ENCODE data around the gene TMEM132A.

- no peak for TF ChIP-seq CTCF (conservative IDR thresholded peaks at IDR 0.05)
- no peak for TF ChIP-seq ZFX (IDR thresholded peaks at IDR 0.05)
Measured at GRCh38 chr11:60923326-60923725, 934 bp upstream of the TMEM132A start.
